SH-SY5Y (cell line): ENCODE results near the gene APH1B.

Experiments used
- GATA2 ChIP-seq: IDR thresholded peaks from 2 replicates; pipeline ENCODE4 v1.6.1; 2011; ENCODE audit warnings: mild to moderate bottlenecking, low read depth, low read length
- GATA3 ChIP-seq: IDR thresholded peaks from 2 replicates; pipeline ENCODE4 v1.6.1; 2011; ENCODE audit warnings: low read depth, mild to moderate bottlenecking, low read length, moderate library complexity

GRCh38 chr15:63288342-63288741, 10.9 kb downstream of the APH1B start:
- no peak for TF ChIP-seq GATA2
- no peak for TF ChIP-seq GATA3
